Measurements from ENCODE around the gene PDE6A.

The PDE6A gene

DNA sequence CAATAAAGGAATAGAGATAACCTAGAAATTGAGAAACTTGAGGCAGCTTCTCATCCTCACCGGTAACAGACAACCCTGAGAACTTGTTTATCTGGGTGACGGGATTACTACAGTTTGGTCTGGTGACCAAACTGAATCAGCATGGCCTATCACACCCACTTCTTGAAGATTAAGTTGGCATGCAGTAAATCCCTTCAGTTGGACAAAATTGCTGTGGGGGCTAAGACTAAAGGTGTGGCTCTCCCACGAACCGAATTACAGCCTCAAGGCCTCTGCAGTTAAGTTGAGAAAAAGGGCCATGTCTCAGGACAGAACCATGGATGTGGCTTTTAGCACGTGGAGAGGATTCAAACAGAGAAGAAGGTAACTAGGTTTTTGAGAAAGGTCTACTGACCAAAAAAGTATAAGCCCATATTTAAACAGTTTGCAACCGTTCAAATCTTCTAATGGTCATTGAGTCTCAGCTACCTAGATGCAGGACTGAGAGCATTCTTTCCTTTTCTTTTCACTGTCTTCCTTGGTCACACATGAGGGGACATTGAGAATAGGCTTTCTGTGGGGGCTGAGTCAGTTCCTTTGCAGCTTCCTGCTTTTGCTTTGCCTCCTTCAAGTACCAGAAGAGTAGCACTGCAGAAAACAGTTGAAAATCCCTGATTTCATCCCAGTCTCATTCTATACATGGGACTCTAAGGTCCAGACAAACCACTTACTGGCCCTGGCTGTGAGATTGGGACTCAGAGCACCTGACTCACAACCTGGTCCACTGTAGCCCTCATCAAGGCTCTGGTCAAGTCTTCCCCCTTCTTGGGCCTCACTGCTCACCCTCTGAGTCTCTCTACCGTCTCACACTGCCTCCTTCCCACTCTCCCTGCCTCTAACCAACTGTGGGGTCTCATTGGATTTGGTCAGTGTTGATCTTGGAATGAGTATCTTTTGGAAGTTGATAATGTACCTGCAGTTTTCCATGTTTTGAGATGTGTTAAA is 30.9 kb downstream of the PDE6A start:
- in situ Hi-C loops (cut with HindIII; ENCODE audit: low pct_ligation_motif_present, low sequenced_read_pairs) = no loop called here
- no peak overlapping the region for H3K4me3 ChIP-seq (ENCODE audit: low read depth, low read length)
- no peak overlapping the region for H3K27ac ChIP-seq
- H3K36me3 ChIP-seq (replicated peaks) = no peaks in the 10 kb centered on the region
- TF ChIP-seq, protein P1, sequence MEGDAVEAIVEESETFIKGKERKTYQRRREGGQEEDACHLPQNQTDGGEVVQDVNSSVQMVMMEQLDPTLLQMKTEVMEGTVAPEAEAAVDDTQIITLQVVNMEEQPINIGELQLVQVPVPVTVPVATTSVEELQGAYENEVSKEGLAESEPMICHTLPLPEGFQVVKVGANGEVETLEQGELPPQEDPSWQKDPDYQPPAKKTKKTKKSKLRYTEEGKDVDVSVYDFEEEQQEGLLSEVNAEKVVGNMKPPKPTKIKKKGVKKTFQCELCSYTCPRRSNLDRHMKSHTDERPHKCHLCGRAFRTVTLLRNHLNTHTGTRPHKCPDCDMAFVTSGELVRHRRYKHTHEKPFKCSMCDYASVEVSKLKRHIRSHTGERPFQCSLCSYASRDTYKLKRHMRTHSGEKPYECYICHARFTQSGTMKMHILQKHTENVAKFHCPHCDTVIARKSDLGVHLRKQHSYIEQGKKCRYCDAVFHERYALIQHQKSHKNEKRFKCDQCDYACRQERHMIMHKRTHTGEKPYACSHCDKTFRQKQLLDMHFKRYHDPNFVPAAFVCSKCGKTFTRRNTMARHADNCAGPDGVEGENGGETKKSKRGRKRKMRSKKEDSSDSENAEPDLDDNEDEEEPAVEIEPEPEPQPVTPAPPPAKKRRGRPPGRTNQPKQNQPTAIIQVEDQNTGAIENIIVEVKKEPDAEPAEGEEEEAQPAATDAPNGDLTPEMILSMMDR (IDR thresholded peaks at IDR 0.05; ENCODE audit: low read depth, low read length, missing control alignments) = no peak
- H3K27me3 ChIP-seq (replicated peaks) = no peaks in the 10 kb centered on the region
- DNase-seq = no peak

DNA sequence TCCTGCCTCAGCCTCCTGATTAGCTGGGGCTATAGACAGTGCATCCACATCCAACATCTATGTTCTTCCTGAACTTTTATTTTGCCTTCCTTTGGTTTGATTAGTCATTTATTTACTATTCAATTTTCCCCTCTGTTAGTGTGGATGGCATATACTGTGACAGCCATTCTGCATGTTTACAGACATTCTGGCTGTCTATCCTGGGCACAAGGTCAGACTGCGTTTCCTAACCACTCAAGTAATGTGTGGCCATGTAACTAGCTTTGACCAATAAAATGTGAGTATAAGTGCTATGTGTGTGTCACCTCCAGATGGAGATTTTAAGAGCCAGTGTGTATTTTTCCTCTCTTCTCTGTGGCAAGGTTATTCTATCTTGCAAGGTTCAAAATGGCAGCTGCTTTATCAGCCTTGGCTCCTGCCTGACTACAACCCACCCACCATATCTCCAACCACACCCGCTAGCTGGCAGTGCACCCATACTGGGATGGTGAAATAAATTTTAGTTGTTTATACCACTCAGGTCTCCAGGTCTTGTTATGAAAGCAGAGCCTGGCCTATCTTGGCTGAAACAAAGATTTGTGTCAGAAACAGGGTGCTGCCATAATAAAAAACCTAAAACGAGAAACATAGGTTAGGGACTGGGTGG is 32.2 kb downstream of the PDE6A start:
- H3K36me3 ChIP-seq (replicated peaks) = no peaks in the 10 kb centered on the region
- TF ChIP-seq, protein P1 (IDR thresholded peaks at IDR 0.05; ENCODE audit: low read depth, low read length, missing control alignments) = no peak
- H3K27ac ChIP-seq = no peak overlapping the region
- H3K27me3 ChIP-seq (replicated peaks) = no peaks in the 10 kb centered on the region
- DNase-seq = no peak
- in situ Hi-C loops (cut with HindIII; ENCODE audit: low pct_ligation_motif_present, low sequenced_read_pairs) = no loop called here
- no peak overlapping the region for H3K4me3 ChIP-seq (ENCODE audit: low read depth, low read length)

DNA sequence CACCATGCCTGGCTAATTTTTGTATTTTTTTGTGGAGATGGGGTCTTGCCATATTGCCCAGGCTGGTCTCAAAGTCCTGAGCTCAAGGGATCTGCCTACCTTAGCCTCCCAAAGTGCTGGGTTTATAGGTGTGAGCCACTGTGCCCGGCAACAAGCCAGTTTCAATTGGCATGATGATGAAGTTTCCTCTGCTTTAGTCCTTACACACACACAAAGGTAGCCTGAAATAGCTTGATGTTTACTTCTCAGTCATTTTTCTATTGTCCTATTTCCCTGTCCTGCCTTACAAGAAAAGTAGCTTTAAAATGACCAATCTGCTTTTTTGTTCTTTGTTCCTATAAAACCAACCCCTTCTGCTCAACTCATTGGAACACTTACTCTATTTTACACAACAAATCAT is 33.6 kb downstream of the PDE6A start:
- H3K27ac ChIP-seq = no peak overlapping the region
- H3K4me3 ChIP-seq (ENCODE audit: low read depth, low read length) = no peak overlapping the region
- in situ Hi-C loops (cut with HindIII; ENCODE audit: low pct_ligation_motif_present, low sequenced_read_pairs) = no loop called here
- no peaks in the 10 kb centered on the region for H3K36me3 ChIP-seq (replicated peaks)
- TF ChIP-seq, protein P1 (IDR thresholded peaks at IDR 0.05; ENCODE audit: low read depth, low read length, missing control alignments) = no peak
- DNase-seq = no peak
- H3K27me3 ChIP-seq (replicated peaks) = no peaks in the 10 kb centered on the region

DNA sequence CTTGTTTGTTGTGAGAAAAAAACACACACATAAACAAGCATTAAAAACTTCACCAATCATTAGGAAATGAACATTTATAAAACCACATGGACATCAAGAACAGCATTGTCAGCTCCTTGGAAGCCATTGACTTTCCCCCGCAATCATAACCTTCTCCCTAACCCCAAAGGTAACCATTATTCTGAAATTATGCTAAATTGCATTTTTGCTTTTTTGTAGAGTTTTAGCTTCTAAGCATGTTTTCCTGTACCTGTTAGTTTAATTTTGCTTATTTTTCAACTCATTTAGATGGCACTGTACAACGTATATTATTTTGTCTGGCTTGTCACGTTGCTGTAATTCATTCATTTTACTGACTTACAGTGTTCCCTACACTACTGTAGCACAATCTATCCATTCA is 36.8 kb downstream of the PDE6A start:
- TF ChIP-seq, protein P1 (IDR thresholded peaks at IDR 0.05; ENCODE audit: low read depth, low read length, missing control alignments) = no peak
- no peak overlapping the region for H3K27ac ChIP-seq
- no peaks in the 10 kb centered on the region for H3K36me3 ChIP-seq (replicated peaks)
- H3K4me3 ChIP-seq (ENCODE audit: low read depth, low read length) = no peak overlapping the region
- no peaks in the 10 kb centered on the region for H3K27me3 ChIP-seq (replicated peaks)
- in situ Hi-C loops (cut with HindIII; ENCODE audit: low pct_ligation_motif_present, low sequenced_read_pairs) = no loop called here
- DNase-seq = no peak

DNA sequence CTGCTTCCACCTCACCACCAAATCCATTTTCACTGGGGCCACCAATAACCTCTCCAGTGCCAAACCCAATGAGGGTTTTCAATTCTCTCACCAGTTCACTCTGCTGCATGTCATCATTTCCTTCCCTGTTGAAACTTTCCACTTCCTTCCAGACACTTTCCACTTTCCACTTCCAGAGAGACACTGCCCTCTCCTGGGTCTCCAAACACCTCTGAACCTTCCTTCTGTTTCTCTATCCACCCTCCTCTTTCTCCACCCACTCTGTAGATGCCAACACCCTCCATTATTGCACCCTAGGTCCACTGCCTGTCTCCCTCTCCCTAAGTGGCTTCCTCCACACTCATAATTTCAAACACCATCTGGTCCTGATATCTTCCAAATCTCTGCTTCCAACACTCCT is 39.6 kb downstream of the PDE6A start:
- DNase-seq = no peak
- no peaks in the 10 kb centered on the region for H3K27me3 ChIP-seq (replicated peaks)
- H3K27ac ChIP-seq = no peak overlapping the region
- H3K36me3 ChIP-seq (replicated peaks) = no peaks in the 10 kb centered on the region
- TF ChIP-seq, protein P1 (IDR thresholded peaks at IDR 0.05; ENCODE audit: low read depth, low read length, missing control alignments) = peak; percentile 11
- in situ Hi-C loops (cut with HindIII; ENCODE audit: low pct_ligation_motif_present, low sequenced_read_pairs) = no loop called here
- H3K4me3 ChIP-seq (ENCODE audit: low read depth, low read length) = no peak overlapping the region

Data from brain microvascular endothelial cell (primary cell).